K562 (cell line): ENCODE data around the gene UPF2. TPM values are rescaled to one million over a fixed set of nuclear protein-coding genes. Genes with fewer than 3 reads are reported as not detected.

ENCODE experiments used
- ATAC-seq: fragments of 200-7000 bp; cut with Tn5 transposase; 3 replicates; pipeline ENCODE4 v1.9.1; 2020; ENCODE audit warnings: moderate library complexity
- BruUV-seq: library from RNA; stranded (reverse); fragments of 400-500 nt; replicated peaks from 2 replicates; lab custom pipeline; 2021; lab: Mats Ljungman, UMichigan
- CTCF ChIA-PET: fragments of 300-600 bp; formaldehyde crosslinking; extraction: SDS; loops from one replicate; lab custom pipeline; 2021; ENCODE audit warnings: low intra/inter-chr PET ratio; lab: Yijun Ruan, JAX
- POLR2A ChIA-PET: fragments of 300-600, 350-650 bp; sonication (Branson Sonifier 250); formaldehyde crosslinking; extraction: SDS; loops from one replicate; lab custom pipeline; 2021; ENCODE audit warnings: antibody characterized with exemption, inconsistent platforms; lab: Yijun Ruan, JAX
- DNase-seq, 4 experiments: peaks; one replicate each; pipeline versions ENCODE4 v3.0.0 to v3.0.0-alpha.2; 2011 to 2018; ENCODE audit warnings: low spot score in 3 of 4, mixed read lengths in 3 of 4; ENCODE audit errors: extremely low read depth in 1 of 4
- FAIRE-seq: peaks from 2 replicates; lab custom pipeline; 2011; peaks lifted over from hg19 to GRCh38; lab: Jason Lieb, UNC
- H2AFZ ChIP-seq: 2 replicates; pipeline ENCODE4 v1.6.0; 2011; ENCODE audit warnings: low read depth, low read length, control low read depth, inconsistent platforms
- H3K27ac ChIP-seq: fragments of 200-600 bp; 3 replicates; pipeline ENCODE4 v1.8.0; 2011; ENCODE audit warnings: low read depth, mild to moderate bottlenecking, control low read depth, inconsistent platforms, low read length, moderate library complexity, mixed read lengths; ENCODE audit errors: extremely low read depth
- H3K27me3 ChIP-seq, 2 experiments: fragments of 300-600 bp in 1 of 2; 2 replicates in 1 of 2; 3 replicates in 1 of 2; pipeline versions ENCODE4 v1.6.0 to v1.8.0; 2011; ENCODE audit warnings: inconsistent platforms in 2 of 2, low read length in 2 of 2, mild to moderate bottlenecking in 1 of 2, mixed read lengths in 1 of 2, moderate library complexity in 1 of 2; ENCODE audit not compliant: control insufficient read depth in 2 of 2, insufficient read depth in 2 of 2
- H3K36me3 ChIP-seq: fragments of 300-600 bp; 3 replicates; pipeline ENCODE4 v1.8.0; 2011; ENCODE audit warnings: mild to moderate bottlenecking, low read length, inconsistent platforms; ENCODE audit not compliant: control insufficient read depth, insufficient read depth
- H3K4me1 ChIP-seq, 2 experiments: fragments of 200-600 bp in 1 of 2; replicated peaks in 1 of 2; 2 replicates in 1 of 2; 3 replicates in 1 of 2; pipeline versions ENCODE4 v1.5.1 to v1.8.0; 2011; ENCODE audit warnings: inconsistent platforms in 2 of 2, low read length in 2 of 2, mild to moderate bottlenecking in 1 of 2, mixed read lengths in 1 of 2, moderate library complexity in 1 of 2; ENCODE audit not compliant: control insufficient read depth in 2 of 2, insufficient read depth in 2 of 2
- H3K4me2 ChIP-seq: 2 replicates; pipeline ENCODE4 v1.6.1; 2011; ENCODE audit warnings: low read length, control low read depth, inconsistent platforms, mixed read lengths; ENCODE audit not compliant: insufficient read depth
- H3K4me3 ChIP-seq: fragments of 200-600 bp; sonication (generic), shearing (Covaris generic); 2 replicates; pipeline ENCODE4 v1.5.1; 2016; ENCODE audit warnings: control low read depth, inconsistent platforms
- H3K79me2 ChIP-seq: fragments of 200-600 bp; 3 replicates; pipeline ENCODE4 v1.8.0; 2011; ENCODE audit warnings: low read length, inconsistent platforms; ENCODE audit not compliant: control insufficient read depth, insufficient read depth
- H3K9ac ChIP-seq, 2 experiments: 2 replicates each; pipeline versions ENCODE4 v1.6.0 to v1.6.1; 2011; ENCODE audit warnings: low read depth in 2 of 2, low read length in 2 of 2, control low read depth in 1 of 2, inconsistent platforms in 1 of 2, mild to moderate bottlenecking in 1 of 2, mixed read lengths in 1 of 2; ENCODE audit not compliant: insufficient read depth in 1 of 2
- H3K9me1 ChIP-seq: one replicate; pipeline ENCODE4 v1.6.0; 2011; ENCODE audit warnings: inconsistent platforms, mild to moderate bottlenecking, low read length, moderate library complexity; ENCODE audit not compliant: control insufficient read depth, insufficient read depth
- H3K9me3 ChIP-seq: replicated peaks from 2 replicates; pipeline ENCODE4 v1.5.1; 2011; ENCODE audit warnings: low read depth, low read length, inconsistent platforms; ENCODE audit not compliant: control insufficient read depth, insufficient read depth
- H4K20me1 ChIP-seq: replicated peaks from 2 replicates; pipeline ENCODE4 v1.6.1; 2011; ENCODE audit warnings: low read length, inconsistent platforms, mixed read lengths; ENCODE audit not compliant: control insufficient read depth, insufficient read depth
- CHCHD3 ChIP-seq: fragments of 250-450 bp; sonication (Bioruptor Pico); IDR thresholded peaks from 2 replicates; pipeline ENCODE4 v2.1.2; 2022; ENCODE audit warnings: mild to moderate bottlenecking
- DACH1 ChIP-seq: fragments of 450-650 bp; IDR thresholded peaks from 2 replicates; pipeline ENCODE4 v1.6.1; 2018; ENCODE audit not compliant: partially characterized antibody
- ELF1 ChIP-seq: fragments of 200-800 bp; sonication (Bioruptor generic); IDR thresholded peaks from 2 replicates; pipeline ENCODE4 v1.6.1; 2016; ENCODE audit warnings: missing genetic modification characterization, missing compliant biosample characterization
- EP300 ChIP-seq: IDR thresholded peaks from 2 replicates; pipeline ENCODE4 v1.6.1; 2012; ENCODE audit warnings: low read length, improper control_type of control experiment
- ETV1 ChIP-seq: fragments of 450-650 bp; conservative IDR thresholded peaks from 2 replicates; pipeline ENCODE4 v1.6.1; 2016; ENCODE audit warnings: missing genetic modification characterization, control low read depth, low read depth, missing compliant biosample characterization
- FOXA3 ChIP-seq, 2 experiments: fragments of 450-650 bp in 1 of 2; sonication (generic) in 1 of 2; formaldehyde crosslinking; IDR thresholded peaks in 1 of 2; conservative IDR thresholded peaks in 1 of 2; 2 replicates each; pipeline versions ENCODE4 v1.4.0 to v1.8.0; 2020 to 2022; ENCODE audit warnings: mild to moderate bottlenecking in 2 of 2, missing genetic modification reagents in 1 of 2
- HMGN3 ChIP-seq: IDR thresholded peaks from 2 replicates; pipeline ENCODE4 v1.6.1; 2011; ENCODE audit warnings: borderline replicate concordance, low read depth, mild to moderate bottlenecking, mixed read lengths, low read length; ENCODE audit not compliant: insufficient read length; ENCODE audit errors: extremely low read depth
- RAD21 ChIP-seq, 2 experiments: fragments of 250-450 bp in 1 of 2; fragments of 450-650 bp in 1 of 2; sonication (Bioruptor Pico) in 1 of 2; formaldehyde crosslinking in 1 of 2; IDR thresholded peaks in 1 of 2; conservative IDR thresholded peaks in 1 of 2; 2 replicates each; pipeline versions ENCODE4 v1.4.0 to v1.8.0; 2020 to 2022; ENCODE audit warnings: mild to moderate bottlenecking in 2 of 2, moderate library complexity in 1 of 2
- SMC3 ChIP-seq: conservative IDR thresholded peaks from 2 replicates; pipeline ENCODE4 v1.6.1; 2011; ENCODE audit warnings: low read depth, low read length, improper control_type of control experiment; ENCODE audit not compliant: insufficient read depth
- WHSC1 ChIP-seq: IDR thresholded peaks from one replicate; pipeline ENCODE4 v1.6.1; 2012; ENCODE audit warnings: low read length, control low read depth, inconsistent platforms
- WGBS: fragments of 100-300 bp; shearing (Covaris generic); methylation state at CpG from one replicate; pipeline ENCODE4 v1.1.6; 2016; ENCODE audit warnings: low coverage, mixed read lengths; ENCODE audit not compliant: insufficient coverage; ENCODE audit errors: missing lambda C conversion rate; 5-methylcytosine and 5-hydroxymethylcytosine counted together
- in situ Hi-C: fragments of 300-500 bp; cut with MboI; formaldehyde crosslinking; loops from 4 replicates; pipeline ENCODE4 v1.15.0; 2018; ENCODE audit warnings: inconsistent platforms, mixed read lengths
- intact Hi-C: fragments of 100-400 bp; cut with micrococcal nuclease; formaldehyde crosslinking; loops from 2 replicates; pipeline ENCODE4 v1.14.2; 2022
- polyA plus RNA-seq, 8 experiments: library from polyadenylated mRNA; depleted of rRNA in 4 of 8; stranded (reverse) in 5 of 8; unstranded in 3 of 8; fragments of >200 nt; fragmentation: Nextera tagmentation in 2 of 8; fragmentation: Illumina TruSeq in 1 of 8; extraction: Ambion mirVana in 2 of 8; extraction: Trizol in 1 of 8; gene quantifications; 2 replicates each; pipeline versions ENCODE4 v1.2.1 to v1.2.3, GENCODE V29; 2011 to 2014; ENCODE audit warnings: inconsistent platforms in 1 of 8, missing spikeins in 1 of 8
- total RNA-seq, 7 experiments: library from RNA; depleted of rRNA in 6 of 7; stranded (reverse); fragments of >200 nt in 6 of 7; fragmentation: Illumina TruSeq in 2 of 7; extraction: Trizol in 2 of 7; gene quantifications; 2 replicates each; pipeline versions ENCODE4 v1.2.1 to v1.2.3, GENCODE V29; 2011 to 2021; ENCODE audit warnings: low replicate concordance in 1 of 7
- TF ChIP-seq, protein P1 (sequence below): fragments of 450-650 bp; formaldehyde crosslinking; IDR thresholded peaks from 2 replicates; pipeline ENCODE4 v1.4.0; 2020; ENCODE audit warnings: mild to moderate bottlenecking, mixed read lengths
- TF ChIP-seq, protein P2 (sequence below): fragments of 450-650 bp; formaldehyde crosslinking; IDR thresholded peaks from 2 replicates; pipeline ENCODE4 v1.4.0; 2020; ENCODE audit warnings: mild to moderate bottlenecking, moderate library complexity

The UPF2 gene
- total and polyA plus RNA-seq, 9 of the 15 experiments (the other 6 are each of a cell fraction or from before 2014, with no cell fraction given): 13.9 to 37.7 (median 23.7) TPM

DNA sequence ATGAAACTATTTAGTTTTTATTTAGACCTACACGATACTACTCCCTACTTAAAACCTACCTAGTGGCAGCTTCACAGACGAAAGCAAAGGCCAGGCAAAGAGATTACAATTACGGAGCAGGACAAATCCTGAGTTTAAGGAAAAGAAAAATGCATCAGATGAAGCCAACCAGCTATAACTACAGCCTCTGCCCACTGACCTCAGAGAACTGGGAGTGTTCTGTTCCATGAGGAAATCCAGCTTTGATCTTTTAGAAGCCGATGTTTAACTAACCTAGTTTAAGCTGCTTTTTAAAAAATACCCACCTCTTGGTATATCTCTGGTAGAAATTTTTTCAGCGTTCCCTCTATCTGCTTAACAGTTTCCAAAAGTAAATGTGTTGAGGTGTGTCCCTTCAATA lies 3.0 kb upstream of the UPF2 start:
- no peak overlapping the region for H3K27ac ChIP-seq
- no peaks in the 10 kb centered on the region for H3K36me3 ChIP-seq
- BruUV-seq: no TSS peak
- peak overlapping the region; percentile 34; the same call in 1 of the 2 replicates for H2AFZ ChIP-seq
- TF ChIP-seq ELF1: no peak
- TF ChIP-seq, protein P1, sequence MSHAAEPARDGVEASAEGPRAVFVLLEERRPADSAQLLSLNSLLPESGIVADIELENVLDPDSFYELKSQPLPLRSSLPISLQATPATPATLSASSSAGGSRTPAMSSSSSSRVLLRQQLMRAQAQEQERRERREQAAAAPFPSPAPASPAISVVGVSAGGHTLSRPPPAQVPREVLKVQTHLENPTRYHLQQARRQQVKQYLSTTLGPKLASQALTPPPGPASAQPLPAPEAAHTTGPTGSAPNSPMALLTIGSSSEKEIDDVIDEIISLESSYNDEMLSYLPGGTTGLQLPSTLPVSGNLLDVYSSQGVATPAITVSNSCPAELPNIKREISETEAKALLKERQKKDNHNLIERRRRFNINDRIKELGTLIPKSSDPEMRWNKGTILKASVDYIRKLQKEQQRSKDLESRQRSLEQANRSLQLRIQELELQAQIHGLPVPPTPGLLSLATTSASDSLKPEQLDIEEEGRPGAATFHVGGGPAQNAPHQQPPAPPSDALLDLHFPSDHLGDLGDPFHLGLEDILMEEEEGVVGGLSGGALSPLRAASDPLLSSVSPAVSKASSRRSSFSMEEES (CRISPR knock-in tag): no peak
- TF ChIP-seq HMGN3: no peak
- no peak for TF ChIP-seq FOXA3 (CRISPR knock-in tag; conservative IDR thresholded peaks at IDR 0.05 in 1 of 2, IDR thresholded peaks at IDR 0.05 in 1 of 2)
- TF ChIP-seq ETV1: no peak
- TF ChIP-seq RAD21 (CRISPR knock-in tag; conservative IDR thresholded peaks at IDR 0.05 in 1 of 2, IDR thresholded peaks at IDR 0.05 in 1 of 2): no peak
- TF ChIP-seq CHCHD3: no peak
- TF ChIP-seq WHSC1: no peak
- TF ChIP-seq DACH1: no peak
- TF ChIP-seq SMC3: no peak
- no peak for TF ChIP-seq EP300
- TF ChIP-seq, protein P2, sequence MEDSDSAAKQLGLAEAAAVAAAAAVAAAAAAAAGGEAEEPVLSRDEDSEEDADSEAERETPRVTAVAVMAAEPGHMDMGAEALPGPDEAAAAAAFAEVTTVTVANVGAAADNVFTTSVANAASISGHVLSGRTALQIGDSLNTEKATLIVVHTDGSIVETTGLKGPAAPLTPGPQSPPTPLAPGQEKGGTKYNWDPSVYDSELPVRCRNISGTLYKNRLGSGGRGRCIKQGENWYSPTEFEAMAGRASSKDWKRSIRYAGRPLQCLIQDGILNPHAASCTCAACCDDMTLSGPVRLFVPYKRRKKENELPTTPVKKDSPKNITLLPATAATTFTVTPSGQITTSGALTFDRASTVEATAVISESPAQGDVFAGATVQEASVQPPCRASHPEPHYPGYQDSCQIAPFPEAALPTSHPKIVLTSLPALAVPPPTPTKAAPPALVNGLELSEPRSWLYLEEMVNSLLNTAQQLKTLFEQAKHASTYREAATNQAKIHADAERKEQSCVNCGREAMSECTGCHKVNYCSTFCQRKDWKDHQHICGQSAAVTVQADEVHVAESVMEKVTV: no peak
- no peak overlapping the region for H3K9ac ChIP-seq
- in situ Hi-C loops (no loop called here), intact Hi-C loops (loop anchor here (10.0 kb wide), 2 partner anchors 149 to 151 kb away; partner anchors contain the start of genes CDC123 and NUDT5)
- DNase-seq: no peak
- 77% methylated on average over 5 of the region's 5 CpGs for WGBS
- no peak overlapping the region for H3K4me2 ChIP-seq
- peaks cover 4% of the 10 kb centered on the region; the same call in 1 of the 2 replicates for H3K9me3 ChIP-seq
- no peaks in the 10 kb centered on the region for H3K9me1 ChIP-seq
- no peaks in the 10 kb centered on the region for H3K27me3 ChIP-seq
- H3K4me1 ChIP-seq: peaks cover 5 to 11% of the 10 kb centered on the region in 2 experiments; a peak in 4 of 5 replicates
- ChIA-PET POLR2A (interaction anchor here (1.3 kb wide), 1 partner anchor 10 kb away, joined by 5 read pairs; no protein-coding TSS in a partner anchor), CTCF (no interaction called here)
- no peak for ATAC-seq
- peaks cover 20% of the 10 kb centered on the region for H3K79me2 ChIP-seq
- no peak overlapping the region for H3K4me3 ChIP-seq
- FAIRE-seq: no peak
- H4K20me1 ChIP-seq: no peaks in the 10 kb centered on the region
